Brain pericyte (primary cell): ENCODE results near the gene AJAP1.

ENCODE experiments used
- DNase-seq: peaks from one replicate; pipeline ENCODE4 v3.0.0-alpha.2; 2012; ENCODE audit warnings: low read depth, low spot score

AJAP1 gene

GRCh38 chr1:4820543-4820942 lies 166.1 kb downstream of the AJAP1 start:
- no peak for DNase-seq

- DNase-seq = no peak
Measured at GRCh38 chr1:4825800-4826450, 171.5 kb downstream of the AJAP1 start.

GRCh38 chr1:4830707-4831106 lies 176.3 kb downstream of the AJAP1 start:
- no peak for DNase-seq

- no peak for DNase-seq
Measured at GRCh38 chr1:4836574-4836973, 182.2 kb downstream of the AJAP1 start.

- no peak for DNase-seq
Measured at GRCh38 chr1:4837031-4837600, 182.7 kb downstream of the AJAP1 start.

- DNase-seq = no peak
Measured at GRCh38 chr1:4837752-4838151, 183.3 kb downstream of the AJAP1 start.

GRCh38 chr1:4838231-4838630 lies 183.8 kb downstream of the AJAP1 start:
- no peak for DNase-seq
